Spleen (tissue), 7 donors: ENCODE results near the gene VSX2.

Experiments
- CTCF ChIP-seq, 11 experiments: fragments of 200-600 bp in 7 of 11; fragments of 450-650 bp in 4 of 11; sonication (generic) in 4 of 11; IDR thresholded peaks in 8 of 11; conservative IDR thresholded peaks in 3 of 11; 1 replicate in 7 of 11; 2 replicates in 4 of 11; pipeline versions ENCODE4 v1.4.0 to v1.8.0; 2016 to 2021; ENCODE audit warnings: antibody characterized with exemption in 11 of 11, inconsistent platforms in 4 of 11, mild to moderate bottlenecking in 1 of 11
- POLR2A ChIP-seq, 3 donors: fragments of 450-650 bp; IDR thresholded peaks; one replicate each; pipeline ENCODE4 v1.5.1; 2017; ENCODE audit warnings: antibody characterized with exemption in 3 of 3, mild to moderate bottlenecking in 1 of 3
- POLR2AphosphoS5 ChIP-seq, 3 donors: sonication (generic); formaldehyde crosslinking; IDR thresholded peaks; one replicate each; pipeline ENCODE4 v1.5.1; 2017; ENCODE audit warnings: antibody characterized with exemption in 3 of 3
- donor health status: DM: no; HTN: no; CAD: no; lungs with moderate emphysema.
- donor health status: DM: no; HTN: no; CAD: no.
- donor health status: DM: no; HTN: no; CAD: no.

- TF ChIP-seq CTCF (IDR thresholded peaks at IDR 0.05 in 8 of 11, conservative IDR thresholded peaks at IDR 0.05 in 3 of 11) (no peak), POLR2A (IDR thresholded peaks at IDR 0.05) (no peak), POLR2AphosphoS5 (IDR thresholded peaks at IDR 0.05) (no peak)
Observed at GRCh38 chr14:74309125-74310022, 70.1 kb downstream of the VSX2 start.
